GM21825 (cell line): Measurements from ENCODE around the gene ZNF442.
"Not testable (repeated sequence)": the region's sequence is repeated elsewhere in the genome, so short reads cannot be mapped to it uniquely, and the experiment has no call there.

ENCODE experiments used
- ATAC-seq: cut with Tn5 transposase; IDR thresholded peaks from one replicate; pipeline ENCODE4 v1.9.1; 2021; ENCODE audit warnings: mild to moderate bottlenecking, moderate library complexity; ENCODE audit not compliant: unreplicated experiment

Gene ZNF442

GRCh38 chr19:12331211-12331941 lies 34.1 kb downstream of the ZNF442 start:
- peak; percentile 40 for ATAC-seq

- ATAC-seq, result no peak
Observed at GRCh38 chr19:12330340-12330739, 35.1 kb downstream of the ZNF442 start.

GRCh38 chr19:12325690-12326089 lies 39.8 kb downstream of the ZNF442 start:
- ATAC-seq, result no peak

- no peak for ATAC-seq
Observed at GRCh38 chr19:12318782-12319413, 46.6 kb downstream of the ZNF442 start.

- no peak for ATAC-seq
Observed at GRCh38 chr19:12314553-12314952, 50.9 kb downstream of the ZNF442 start.

GRCh38 chr19:12308891-12309290 lies 56.6 kb downstream of the ZNF442 start:
- ATAC-seq, result not testable (repeated sequence)
